GM18868 (cell line): ENCODE measurements around the gene TEX101.

Experiments
- ATAC-seq: cut with Tn5 transposase; IDR thresholded peaks from one replicate; pipeline ENCODE4 v1.9.1; 2021; ENCODE audit warnings: mild to moderate bottlenecking, moderate library complexity; ENCODE audit not compliant: unreplicated experiment

The TEX101 gene

GRCh38 chr19:43445426-43445825 is 30.7 kb downstream of the TEX101 start:
- no peak for ATAC-seq

- no peak for ATAC-seq
These were observed 32.2 kb downstream of the TEX101 start for GRCh38 chr19:43446746-43447489.

- no peak for ATAC-seq
These were observed 33.0 kb downstream of the TEX101 start for GRCh38 chr19:43447655-43448054.

GRCh38 chr19:43450545-43450997 is 35.9 kb downstream of the TEX101 start:
- ATAC-seq = no peak

- no peak for ATAC-seq
These were observed 37.9 kb downstream of the TEX101 start for GRCh38 chr19:43452582-43452981.

GRCh38 chr19:43454031-43454430 is 39.3 kb downstream of the TEX101 start:
- no peak for ATAC-seq

- no peak for ATAC-seq
These were observed 40.8 kb downstream of the TEX101 start for GRCh38 chr19:43455321-43456113.

- no peak for ATAC-seq
These were observed 43.1 kb downstream of the TEX101 start for GRCh38 chr19:43457809-43458208.

GRCh38 chr19:43460362-43461016 is 45.8 kb downstream of the TEX101 start:
- ATAC-seq = no peak

GRCh38 chr19:43461303-43461702 is 46.6 kb downstream of the TEX101 start:
- no peak for ATAC-seq

GRCh38 chr19:43462383-43462782 is 47.7 kb downstream of the TEX101 start:
- no peak for ATAC-seq

- no peak for ATAC-seq
These were observed 48.2 kb downstream of the TEX101 start for GRCh38 chr19:43462785-43463380.

GRCh38 chr19:43463381-43464133 is 48.9 kb downstream of the TEX101 start:
- peak; percentile 84 for ATAC-seq

GRCh38 chr19:43464134-43464775 is 49.6 kb downstream of the TEX101 start:
- peak; percentile 35 for ATAC-seq

GRCh38 chr19:43465468-43466120 is 50.9 kb downstream of the TEX101 start, which contains the start of gene LYPD3:
LYPD3 (minus strand) TSS chr19:43465608; CDS start chr19:43465571, 37 bp downstream.
- ATAC-seq = no peak

- ATAC-seq = no peak
These were observed 52.1 kb downstream of the TEX101 start for GRCh38 chr19:43466793-43467192.

GRCh38 chr19:43467276-43467675 is 52.6 kb downstream of the TEX101 start:
- no peak for ATAC-seq

- no peak for ATAC-seq
These were observed 53.0 kb downstream of the TEX101 start for GRCh38 chr19:43467730-43468129.
